Raji (cell line): ENCODE measurements around the gene GPR3.

ENCODE experiments used
- POLR2A ChIP-seq: IDR thresholded peaks from 2 replicates; pipeline ENCODE4 v1.6.1; 2011; ENCODE audit warnings: low read depth, low read length, control low read depth; ENCODE audit not compliant: insufficient read depth

Gene GPR3, protein sequence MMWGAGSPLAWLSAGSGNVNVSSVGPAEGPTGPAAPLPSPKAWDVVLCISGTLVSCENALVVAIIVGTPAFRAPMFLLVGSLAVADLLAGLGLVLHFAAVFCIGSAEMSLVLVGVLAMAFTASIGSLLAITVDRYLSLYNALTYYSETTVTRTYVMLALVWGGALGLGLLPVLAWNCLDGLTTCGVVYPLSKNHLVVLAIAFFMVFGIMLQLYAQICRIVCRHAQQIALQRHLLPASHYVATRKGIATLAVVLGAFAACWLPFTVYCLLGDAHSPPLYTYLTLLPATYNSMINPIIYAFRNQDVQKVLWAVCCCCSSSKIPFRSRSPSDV

DNA sequence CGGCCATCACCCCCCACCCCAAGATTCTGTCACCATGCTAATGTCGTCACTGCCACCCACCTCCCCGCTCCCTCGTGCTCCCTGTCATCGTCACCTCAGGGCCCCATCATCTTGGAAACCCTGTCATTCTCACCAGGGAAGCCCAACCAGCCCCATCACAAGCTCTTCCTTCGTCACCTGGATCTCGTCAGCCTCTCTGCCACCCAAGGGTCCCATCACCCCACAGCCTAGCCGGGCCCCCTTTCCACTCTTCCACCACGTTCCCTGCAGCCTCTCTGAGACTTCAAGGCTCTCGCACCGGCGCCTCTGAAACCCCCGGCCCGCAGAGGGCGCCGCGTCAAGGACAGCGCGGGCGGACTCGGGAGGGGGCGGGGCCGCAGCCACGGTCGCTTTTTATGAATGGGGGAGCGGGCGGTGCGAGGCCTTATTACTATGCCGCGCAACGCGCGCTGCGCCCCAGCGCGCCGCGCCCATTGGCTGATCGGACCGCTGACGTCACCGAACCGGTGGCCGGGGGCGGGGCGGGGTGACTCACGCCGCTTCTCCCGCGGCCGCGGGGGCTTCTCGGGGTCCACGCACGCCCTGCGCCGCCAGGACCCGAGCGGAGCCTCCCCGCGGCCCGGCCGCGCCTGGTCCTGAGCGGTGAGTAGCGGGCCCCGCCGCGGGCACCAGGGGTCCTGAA is at the start of gene GPR3:
Gene GPR3, plus strand, starts transcription at position 527 of the 682 bp plus-strand sequence. CDS start 1,177 bp downstream, outside the sequence.
- no peak for TF ChIP-seq POLR2A

DNA sequence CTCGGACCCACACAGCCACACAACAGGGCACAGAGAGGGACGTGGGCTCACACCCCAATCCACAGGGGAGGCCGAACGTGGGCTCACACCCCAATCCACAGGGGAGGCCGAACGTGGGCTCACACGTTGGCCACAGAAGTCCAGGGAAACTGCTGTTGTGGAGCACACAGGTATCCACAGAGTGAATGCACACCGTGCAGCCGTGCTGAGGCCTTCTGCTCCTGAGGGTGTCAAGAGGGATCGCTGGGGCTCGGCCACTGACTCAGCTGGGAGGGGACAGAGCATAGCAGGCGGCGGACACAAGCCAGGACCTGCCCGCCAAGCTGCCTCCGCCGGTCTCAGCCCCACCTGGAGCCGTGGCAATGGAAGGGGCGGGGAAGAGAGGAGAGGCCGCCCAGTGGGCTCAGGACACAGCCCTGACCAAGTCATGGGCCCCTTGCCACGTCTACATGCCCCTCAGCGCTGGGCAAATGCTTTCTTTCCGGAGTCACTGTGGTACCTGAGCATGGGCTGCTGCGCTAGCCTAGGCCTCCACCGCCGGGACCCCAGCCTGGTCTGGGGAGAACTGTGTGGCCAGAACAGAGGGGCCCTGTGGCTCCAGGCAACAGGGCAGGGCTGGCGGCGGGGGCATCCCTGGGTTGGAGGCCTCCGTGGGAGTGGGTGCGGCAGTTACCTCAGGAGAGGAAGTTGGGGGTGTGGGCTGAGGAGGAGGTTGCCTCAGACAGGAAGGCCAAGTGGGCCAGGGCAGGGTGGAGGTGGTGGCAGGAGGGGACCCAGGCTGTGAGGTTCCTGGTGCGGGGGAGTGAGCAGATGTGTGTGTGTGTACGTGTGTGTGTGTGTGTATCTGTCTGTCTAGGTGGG is 49.4 kb upstream of the GPR3 start:
- peak; percentile 66 for TF ChIP-seq POLR2A

DNA sequence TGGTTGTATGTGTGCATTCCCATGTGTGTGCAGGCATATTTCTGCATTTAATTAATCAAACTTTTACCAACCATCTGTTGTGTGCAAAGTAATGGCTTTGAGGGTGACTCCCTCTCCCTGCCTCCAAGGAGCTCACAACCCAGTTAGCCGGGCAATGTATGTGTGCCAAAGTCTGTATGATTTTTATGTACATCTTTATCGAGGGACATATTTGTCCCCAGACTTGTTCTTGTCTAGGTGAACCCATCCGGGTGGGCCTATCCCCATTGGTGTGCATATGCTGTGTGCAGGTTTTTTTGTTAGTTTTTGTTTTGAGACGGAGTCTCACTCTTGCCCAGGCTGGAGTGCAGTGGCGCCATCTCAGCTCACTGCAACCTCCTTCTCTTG is 48.8 kb upstream of the GPR3 start:
- no peak for TF ChIP-seq POLR2A

DNA sequence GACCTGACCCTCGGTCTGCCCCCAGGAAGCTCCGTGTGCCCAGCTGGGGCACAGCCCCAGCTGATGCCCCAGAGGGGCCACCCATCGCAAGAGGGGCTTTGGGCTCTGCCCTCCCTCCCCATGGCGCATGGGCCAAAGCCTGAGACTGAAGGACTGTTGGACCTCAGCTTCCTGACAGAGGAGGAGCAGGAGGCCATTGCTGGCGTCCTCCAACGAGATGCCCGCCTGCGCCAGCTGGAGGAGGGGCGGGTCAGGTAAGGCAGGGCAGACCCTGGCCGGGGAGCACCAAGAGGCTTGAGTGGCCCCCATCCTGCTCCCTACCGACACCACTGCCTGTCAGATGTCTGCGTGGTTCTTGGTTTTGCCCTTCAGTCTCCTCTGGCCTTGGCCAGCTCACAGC is 47.1 kb upstream of the GPR3 start:
- no peak for TF ChIP-seq POLR2A

DNA sequence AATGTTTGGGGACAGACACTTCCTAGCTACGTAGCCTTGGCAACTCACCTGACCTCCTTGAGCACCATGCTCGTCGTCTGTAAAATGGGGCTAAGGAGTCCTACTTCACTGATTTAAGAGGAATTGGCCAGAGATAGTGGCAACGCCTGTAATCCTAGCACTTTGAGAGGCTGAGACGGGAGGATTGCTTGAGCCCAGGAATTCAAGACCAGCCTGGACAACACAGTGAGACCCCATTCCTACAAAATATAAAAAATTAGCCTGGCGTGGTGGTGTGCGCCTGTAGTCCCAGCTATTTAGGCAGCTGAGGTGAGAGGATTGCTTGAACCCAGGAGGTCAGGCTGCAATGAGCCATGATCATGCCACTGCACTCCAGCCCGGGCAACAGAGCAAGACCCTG is 46.1 kb upstream of the GPR3 start:
- TF ChIP-seq POLR2A = no peak

DNA sequence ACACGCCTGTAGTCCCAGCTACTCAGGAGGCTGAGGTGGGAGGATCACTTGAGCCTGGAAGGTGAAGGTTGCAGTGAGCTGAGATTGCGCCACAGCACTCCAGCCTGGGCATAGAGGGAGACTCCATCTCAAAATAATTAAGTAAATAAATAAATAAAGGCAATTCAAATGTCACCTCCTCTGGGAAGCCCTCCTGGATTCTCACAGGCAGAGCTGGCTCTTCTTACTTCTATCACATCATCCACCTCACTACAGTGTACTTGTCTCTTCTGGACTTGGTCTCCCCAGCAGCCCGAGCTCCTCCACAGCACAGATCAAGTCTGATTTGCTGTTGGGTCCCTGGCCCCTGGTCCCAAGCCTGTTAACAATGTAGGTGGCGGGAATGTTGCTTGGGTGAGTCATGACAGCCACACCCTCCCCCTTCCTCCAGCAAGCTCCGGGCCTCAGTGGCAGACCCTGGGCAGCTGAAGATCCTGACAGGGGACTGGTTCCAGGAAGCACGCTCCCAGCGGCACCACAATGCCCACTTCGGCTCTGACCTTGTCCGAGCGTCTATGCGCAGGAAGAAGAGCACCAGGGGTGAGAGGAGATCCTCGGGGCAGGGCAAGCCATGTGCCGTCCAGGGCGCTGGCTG is 45.3 kb upstream of the GPR3 start:
- no peak for TF ChIP-seq POLR2A

DNA sequence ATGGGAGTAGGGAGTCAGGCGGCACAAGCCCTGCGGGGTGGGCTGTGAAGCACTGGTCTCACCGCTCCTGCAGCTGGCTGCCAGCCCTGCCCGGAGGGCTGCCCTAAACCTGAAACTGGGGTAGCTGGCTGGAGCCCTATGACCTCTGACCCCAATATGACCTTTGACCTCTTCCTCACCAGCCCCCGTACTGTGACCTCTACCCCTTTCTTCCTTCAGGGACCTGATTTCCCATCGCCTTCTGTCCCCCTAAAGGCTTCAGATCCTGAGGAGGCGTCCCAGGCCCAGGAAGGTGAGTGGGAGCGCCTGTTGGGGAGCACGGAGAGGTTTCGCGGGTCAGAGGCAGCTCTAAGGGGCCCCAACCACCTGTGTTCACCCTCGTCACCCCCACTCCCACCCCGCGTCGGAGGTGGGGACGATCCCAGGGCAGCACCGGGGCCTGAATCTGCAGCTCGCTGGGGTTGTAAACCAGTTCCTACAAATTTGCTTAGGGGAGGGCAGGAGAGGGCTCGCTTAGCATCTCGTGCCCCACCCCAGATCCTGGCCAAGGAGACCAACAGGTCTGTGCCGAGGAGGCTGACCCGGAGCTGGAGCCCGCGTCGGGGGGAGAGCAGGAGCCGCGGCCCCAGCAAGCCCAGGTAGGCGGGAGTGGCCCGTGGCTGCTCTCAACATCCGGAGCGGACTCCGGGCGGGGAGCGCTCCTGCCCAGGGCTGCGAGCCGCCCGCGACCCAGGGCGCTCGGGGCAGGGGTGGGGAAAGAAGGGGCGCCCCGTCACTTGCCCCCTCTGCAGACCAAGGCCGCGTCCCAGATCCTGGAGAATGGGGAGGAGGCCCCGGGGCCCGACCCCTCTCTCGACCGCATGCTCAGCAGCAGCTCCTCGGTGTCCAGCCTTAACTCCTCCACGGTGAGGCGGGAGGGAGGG is 43.3 kb upstream of the GPR3 start:
- no peak for TF ChIP-seq POLR2A

DNA sequence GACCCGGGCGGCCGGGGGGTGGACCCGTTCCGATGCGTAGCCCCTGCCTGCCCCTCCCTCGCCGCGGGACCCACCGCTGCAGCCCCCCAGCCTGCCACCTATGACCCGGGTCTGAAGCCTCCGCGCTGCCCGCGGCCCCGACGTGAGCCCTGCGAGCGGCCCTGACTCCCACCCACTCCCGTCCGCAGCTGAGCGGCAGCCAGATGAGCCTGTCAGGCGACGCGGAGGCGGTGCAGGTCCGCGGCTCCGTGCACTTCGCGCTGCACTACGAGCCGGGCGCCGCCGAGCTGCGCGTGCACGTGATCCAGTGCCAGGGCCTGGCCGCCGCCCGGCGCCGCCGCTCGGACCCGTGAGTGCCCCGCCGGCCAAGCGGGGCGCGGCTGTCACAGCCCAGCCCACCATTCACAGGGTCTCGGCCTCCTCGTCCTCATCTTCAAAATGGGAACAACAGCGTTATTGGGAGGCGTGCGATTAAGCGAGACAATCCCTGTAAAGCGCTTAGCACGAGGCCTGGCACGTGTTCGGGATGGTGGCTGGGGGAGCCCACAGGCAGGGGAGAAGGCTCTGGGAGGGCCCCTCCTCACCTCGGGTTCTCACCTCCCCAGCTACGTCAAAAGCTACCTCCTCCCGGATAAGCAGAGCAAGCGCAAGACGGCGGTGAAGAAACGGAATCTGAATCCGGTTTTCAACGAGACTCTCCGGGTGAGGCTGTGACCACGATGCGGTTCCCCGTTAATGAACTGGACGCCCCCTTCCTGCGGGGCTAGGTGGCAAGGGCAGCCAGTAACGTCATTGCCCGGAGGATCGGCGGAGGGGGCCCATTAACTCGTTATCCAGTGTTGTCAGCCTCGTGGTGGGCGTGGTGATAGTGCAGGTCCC is 42.4 kb upstream of the GPR3 start:
- TF ChIP-seq POLR2A = no peak

DNA sequence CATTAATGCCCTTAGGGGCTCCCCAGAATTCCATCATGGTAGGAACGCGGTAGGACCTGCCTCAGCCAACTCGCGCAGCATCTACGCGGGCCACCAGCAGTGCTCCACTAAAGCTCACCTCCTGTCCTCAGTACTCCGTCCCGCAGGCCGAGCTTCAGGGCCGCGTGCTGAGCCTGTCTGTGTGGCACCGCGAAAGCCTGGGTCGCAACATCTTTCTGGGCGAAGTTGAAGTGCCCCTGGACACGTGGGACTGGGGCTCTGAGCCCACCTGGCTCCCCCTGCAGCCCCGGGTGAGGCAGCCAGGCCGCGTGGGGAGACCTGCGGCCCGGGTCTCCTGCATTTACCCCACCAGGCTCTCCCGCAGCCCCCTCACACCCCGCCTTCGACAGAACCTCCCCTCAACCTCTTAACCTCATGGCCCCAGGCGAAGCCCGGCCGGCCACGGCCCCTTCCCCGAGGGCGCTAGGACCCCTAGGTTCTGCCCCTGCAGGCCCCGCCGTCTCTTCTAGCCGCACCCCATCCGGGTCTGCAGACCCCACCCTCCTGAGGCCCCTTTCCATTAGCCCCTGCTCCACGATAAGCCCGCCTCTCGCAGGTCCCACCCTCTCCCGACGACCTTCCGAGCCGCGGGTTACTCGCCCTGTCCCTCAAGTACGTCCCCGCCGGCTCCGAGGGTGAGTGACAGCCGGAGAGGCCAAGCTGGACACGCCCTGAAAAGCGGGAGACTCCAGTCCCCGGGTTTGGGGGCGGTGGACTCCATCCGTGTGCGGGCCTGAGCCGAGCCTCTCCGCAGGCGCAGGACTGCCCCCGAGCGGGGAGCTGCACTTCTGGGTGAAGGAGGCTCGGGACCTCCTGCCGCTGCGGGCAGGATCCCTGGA is 41.5 kb upstream of the GPR3 start:
- TF ChIP-seq POLR2A = no peak

DNA sequence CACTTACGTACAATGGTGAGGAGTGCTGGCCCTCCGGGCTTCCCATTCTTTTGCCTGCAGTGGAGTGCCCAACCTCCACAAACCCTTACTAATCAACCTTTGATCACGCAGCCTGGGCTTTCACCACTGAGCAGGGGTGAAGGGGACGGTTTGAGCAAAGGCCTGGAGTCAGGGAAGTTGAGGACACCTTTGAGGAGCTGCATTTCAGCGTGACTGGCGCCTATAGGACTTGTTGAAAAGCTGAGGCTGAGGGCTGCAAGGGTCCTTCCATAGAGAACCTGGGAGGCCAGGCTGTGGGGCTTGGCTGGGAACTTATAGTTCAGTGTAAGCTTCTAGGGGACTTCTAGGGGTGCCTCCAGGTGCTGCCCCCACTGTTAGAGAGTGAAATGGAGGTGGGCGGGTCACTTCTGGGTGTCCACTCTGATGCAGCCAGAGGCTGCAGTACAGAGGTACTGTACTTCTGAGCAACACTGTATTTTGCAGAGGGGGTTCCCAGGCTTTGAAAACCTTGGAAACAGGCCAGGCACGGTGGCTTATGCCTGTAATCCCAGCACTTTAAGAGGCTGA is 40.8 kb upstream of the GPR3 start:
- no peak for TF ChIP-seq POLR2A

DNA sequence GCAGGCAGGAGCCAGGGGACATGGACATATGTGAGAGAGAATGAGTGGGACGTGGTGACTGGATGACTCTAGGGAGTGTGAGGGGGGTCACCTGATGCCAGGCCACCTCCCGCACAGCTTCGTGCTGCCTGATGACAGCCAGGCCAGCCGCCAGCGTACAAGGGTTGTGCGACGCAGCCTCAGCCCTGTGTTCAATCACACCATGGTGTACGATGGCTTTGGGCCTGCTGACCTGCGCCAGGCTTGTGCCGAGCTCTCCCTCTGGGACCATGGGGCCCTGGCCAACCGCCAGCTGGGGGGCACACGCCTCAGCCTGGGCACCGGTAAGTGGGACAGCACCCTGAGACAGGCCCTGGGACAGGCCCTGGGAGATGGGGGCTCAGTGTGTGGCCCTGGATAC is 39.3 kb upstream of the GPR3 start:
- TF ChIP-seq POLR2A = no peak

DNA sequence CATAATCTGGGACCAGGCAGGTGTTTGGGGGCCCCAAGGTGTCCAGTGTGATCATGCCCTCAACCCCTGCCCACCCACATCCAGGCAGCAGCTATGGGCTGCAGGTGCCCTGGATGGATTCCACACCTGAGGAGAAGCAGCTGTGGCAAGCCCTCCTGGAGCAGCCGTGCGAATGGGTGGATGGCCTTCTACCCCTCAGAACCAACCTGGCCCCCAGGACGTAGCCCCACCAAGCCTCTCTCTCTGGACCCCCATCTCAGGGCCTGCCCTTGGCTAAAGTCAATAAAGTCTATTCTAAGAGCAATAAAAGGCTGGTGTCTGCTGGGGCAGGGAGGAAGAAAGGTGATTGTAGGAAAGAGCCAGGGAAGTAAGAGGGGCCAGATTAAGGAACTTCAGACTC is 38.8 kb upstream of the GPR3 start:
- TF ChIP-seq POLR2A = no peak

DNA sequence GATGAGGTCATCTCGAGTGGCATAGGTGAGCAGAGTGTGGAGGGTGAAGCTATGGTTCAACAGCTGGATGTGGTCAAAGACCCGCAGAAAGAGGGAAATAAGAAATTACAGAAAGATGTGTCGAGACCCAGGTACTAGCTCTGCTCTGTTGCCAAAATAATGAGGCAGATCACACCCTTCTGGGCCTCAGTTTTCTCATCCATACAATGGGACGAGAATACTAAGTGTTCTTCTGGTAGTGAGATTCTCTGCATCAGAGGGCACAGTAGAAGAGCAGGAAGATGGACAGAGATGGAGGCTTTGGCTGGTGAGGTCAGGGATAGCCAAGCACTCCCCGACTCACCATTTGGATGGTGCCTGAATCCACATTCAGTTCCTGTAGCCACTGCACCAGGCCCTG is 36.7 kb upstream of the GPR3 start:
- TF ChIP-seq POLR2A = no peak

DNA sequence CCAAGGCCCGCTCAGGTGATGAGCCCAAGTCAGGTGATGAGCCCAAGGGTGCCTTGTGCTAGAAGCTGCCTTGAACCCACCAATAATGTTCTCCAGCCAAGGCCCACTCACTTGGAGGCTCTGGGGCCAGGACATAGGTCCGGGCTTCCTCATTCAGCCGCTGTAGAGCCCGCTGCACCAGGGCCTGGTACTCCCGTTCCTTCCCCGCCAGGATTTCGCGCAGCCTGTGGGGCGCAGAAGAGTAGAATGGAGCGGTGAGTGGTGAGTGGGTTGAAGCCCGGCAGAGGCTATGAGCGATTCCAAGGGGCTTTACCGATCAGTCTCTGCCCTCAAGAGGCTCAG is 36.2 kb upstream of the GPR3 start:
- TF ChIP-seq POLR2A = no peak
